ENCODE results near the gene RETREG3. TPM values are rescaled to one million over a fixed set of nuclear protein-coding genes. Genes with fewer than 3 reads are reported as not detected.

Gene RETREG3, protein sequence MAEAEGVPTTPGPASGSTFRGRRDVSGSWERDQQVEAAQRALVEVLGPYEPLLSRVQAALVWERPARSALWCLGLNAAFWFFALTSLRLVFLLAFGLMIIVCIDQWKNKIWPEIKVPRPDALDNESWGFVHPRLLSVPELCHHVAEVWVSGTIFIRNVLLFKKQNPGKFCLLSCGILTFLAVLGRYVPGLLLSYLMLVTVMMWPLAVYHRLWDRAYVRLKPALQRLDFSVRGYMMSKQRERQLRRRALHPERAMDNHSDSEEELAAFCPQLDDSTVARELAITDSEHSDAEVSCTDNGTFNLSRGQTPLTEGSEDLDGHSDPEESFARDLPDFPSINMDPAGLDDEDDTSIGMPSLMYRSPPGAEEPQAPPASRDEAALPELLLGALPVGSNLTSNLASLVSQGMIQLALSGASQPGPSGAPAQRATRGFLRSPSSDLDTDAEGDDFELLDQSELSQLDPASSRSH
- total RNA-seq (2012; rRNA removed) (44.1 and 47.2 TPM in 2 replicates), polyA plus RNA-seq (2012; rRNA removed) (18.1 and 24.4 TPM in 2 replicates), Bru-seq, nascent RNA (percentile 68 among the genes with signal in this experiment), BruChase-seq, experiment 1, labeled RNA remaining after a 6-hour chase (percentile 88 among the genes with signal in this experiment), BruChase-seq, experiment 2, labeled RNA remaining after a 2-hour chase (percentile 83 among the genes with signal in this experiment)
- polyA plus RNA-seq (2012; cell fraction: cytosol; rRNA removed): 20.5 and 24.9 TPM in 2 replicates
- 25.1 and 26.0 TPM in 2 replicates for polyA plus RNA-seq (2012; cell fraction: nucleus; rRNA removed; ENCODE audit: low replicate concordance)
- long read RNA-seq, transcript RETREG3-201 (9 exons, 3,759 nt): major isoform, 31 of 55 reads
- long read RNA-seq, partial matches to known transcripts: 4 of 55 reads
- long read RNA-seq, other reads (novel, unspliced or antisense): 19 of 55 reads

DNA sequence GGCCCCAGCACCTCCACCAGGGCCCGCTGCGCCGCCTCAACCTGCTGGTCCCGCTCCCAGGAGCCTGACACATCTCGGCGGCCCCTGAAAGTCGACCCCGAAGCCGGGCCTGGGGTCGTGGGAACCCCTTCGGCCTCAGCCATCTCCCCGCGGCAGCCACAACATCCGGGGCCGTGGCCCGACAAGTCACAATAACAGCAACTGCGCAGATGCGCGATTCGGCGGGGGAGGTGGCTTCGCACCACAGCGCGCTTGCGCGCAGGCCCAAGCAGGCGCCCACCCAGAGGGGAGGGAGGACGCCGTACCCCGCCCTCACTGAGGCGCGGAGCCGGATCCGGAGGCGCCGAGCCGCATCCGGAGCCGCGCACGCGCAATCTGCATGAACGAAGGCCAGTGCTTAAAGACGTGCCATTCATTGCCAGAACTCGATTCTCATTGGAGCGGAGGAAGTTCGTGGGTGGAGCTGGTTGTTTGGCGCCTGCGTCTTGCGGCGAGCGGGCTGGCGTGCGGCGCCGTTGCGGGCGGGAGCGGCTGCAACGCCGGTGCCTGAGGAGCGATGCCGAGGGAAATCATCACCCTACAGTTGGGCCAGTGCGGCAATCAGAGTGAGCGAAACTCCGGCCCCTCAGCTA, at the start of gene RETREG3, which contains the start of gene TUBG1:
Gene RETREG3, minus strand, starts transcription at position 193 of the 632 bp plus-strand sequence. Its CDS starts 50 bp downstream, at position 143.
Gene TUBG1, plus strand, starts transcription at position 502 of the 632 bp plus-strand sequence. Its CDS starts 55 bp downstream, at position 557.
- Histone ChIP-seq H3K4me1 (ENCODE audit: control insufficient read depth, insufficient read depth, low read length) (peaks cover 3% of the 10 kb centered on the region), H4K91ac (ENCODE audit: insufficient read depth, low read depth, low read length) (peak within 1 kb of the TSS; percentile 67), H3K36me3 (ENCODE audit: control insufficient read depth, insufficient read depth, low read length) (peaks cover 19% of the 10 kb centered on the region), H4K5ac (ENCODE audit: low read depth, low read length) (peak within 1 kb of the TSS; percentile 7; the same call in 1 of the 2 replicates), H3K9ac (ENCODE audit: low read depth, low read length) (peak within 1 kb of the TSS; percentile 88), H3K4me2 (ENCODE audit: low read depth, low read length) (peak within 1 kb of the TSS; percentile 96), H3K56ac (ENCODE audit: extremely low read depth, insufficient read depth, low read length) (peak within 1 kb of the TSS; percentile 55), H2AFZ (replicated peaks; ENCODE audit: low read length, poor library complexity) (peak within 1 kb of the TSS; percentile 99), H3K9me1 (ENCODE audit: insufficient read depth, low read length) (peaks cover 5% of the 10 kb centered on the region), H3K23ac (ENCODE audit: low read depth, low read length) (peak within 1 kb of the TSS; percentile 98), H3K79me1 (ENCODE audit: low read depth in 1 of 2, low read length in 2 of 2) (peaks cover 15 to 61% of the 10 kb centered on the region in 2 experiments), H2AK5ac (ENCODE audit: low read depth, low read length) (peak within 1 kb of the TSS; percentile 85), H3K27ac (ENCODE audit: insufficient read depth, low read length) (peak within 1 kb of the TSS; percentile 83), H3K9me3 (ENCODE audit: control insufficient read depth, insufficient read depth, low read length) (no peaks in the 10 kb centered on the region), H2AK9ac (replicated peaks; ENCODE audit: low read depth, low read length, poor library complexity) (peak within 1 kb of the TSS; percentile 99), H4K20me1 (ENCODE audit: insufficient read depth, low read length) (peaks cover 42% of the 10 kb centered on the region), H3K27me3 (ENCODE audit: control insufficient read depth, insufficient read depth, low read length) (no peaks in the 10 kb centered on the region), H4K8ac (ENCODE audit: low read depth in 2 of 2, low read length in 2 of 2) (peak within 1 kb of the TSS; percentile 57 to 68; a peak in 3 of 4 replicates), H2BK20ac (ENCODE audit: low read depth, low read length) (no peak within 1 kb of the TSS), H3K4ac (ENCODE audit: low read depth, low read length) (peak within 1 kb of the TSS; percentile 94), H3K18ac (ENCODE audit: low read depth, low read length) (peak within 1 kb of the TSS; percentile 20; the same call in 1 of the 2 replicates), H3K14ac (replicated peaks; ENCODE audit: low read depth, low read length) (peak within 1 kb of the TSS; percentile 98), H2BK5ac (ENCODE audit: low read depth, low read length, poor library complexity, severe bottlenecking) (peak within 1 kb of the TSS; percentile 75), H2BK15ac (ENCODE audit: low read depth, low read length) (peak within 1 kb of the TSS; percentile 68; the same call in 1 of the 3 replicates), H3K4me3 (ENCODE audit: insufficient read depth, low read depth, low read length) (peak within 1 kb of the TSS; percentile 75), H2BK120ac (ENCODE audit: low read depth, low read length) (no peak within 1 kb of the TSS)
- ChIA-PET POLR2A (ENCODE audit: unreplicated experiment) (interaction anchor here (1.0 kb wide), 3 partner anchors 9 to 751 kb away, joined by 3 to 4 read pairs (median 3); no protein-coding TSS in a partner anchor), CTCF (interaction anchor here (0.6 to 1.4 kb wide), 3 partner anchors 9 to 64 kb away, joined by 3 to 4 read pairs (median 3); no protein-coding TSS in a partner anchor)
- intact Hi-C loops (cut with micrococcal nuclease): loop anchor here (2.0 to 5.0 kb wide), 3 partner anchors 32 to 70 kb away; partner anchors contain the start of genes PSMC3IP and TUBG2
- BruUV-seq (replicated peaks): no TSS peak
- in situ Hi-C loops (cut with MboI; ENCODE audit: low sequenced_read_pairs): no loop called here
- DNase-seq: peak; percentile 99
- TF ChIP-seq MXI1 (IDR thresholded peaks at IDR 0.05; ENCODE audit: borderline replicate concordance, low read depth, low read length) (peak; percentile 50; the same call in 1 of the 2 replicates), RCOR1 (IDR thresholded peaks at IDR 0.05; ENCODE audit: insufficient replicate concordance, low read length) (no peak), SMC3 (IDR thresholded peaks at IDR 0.05; ENCODE audit: low read depth, low read length) (peak; percentile 52), MAZ (IDR thresholded peaks at IDR 0.05; ENCODE audit: borderline replicate concordance, low read depth, low read length) (peak; percentile 97), MAFK (IDR thresholded peaks at IDR 0.05; ENCODE audit: low read depth, low read length) (no peak), CEBPB (IDR thresholded peaks at IDR 0.05; ENCODE audit: low read depth, low read length) (peak; percentile 25; the same call in 1 of the 2 replicates), RAD21 (IDR thresholded peaks at IDR 0.05; ENCODE audit: low read length) (peak; percentile 52), POLR2A (IDR thresholded peaks at IDR 0.05; ENCODE audit: low read depth, low read length) (peak; percentile 78), CTCF (conservative IDR thresholded peaks at IDR 0.05; ENCODE audit: low read depth, low read length) (peak; percentile 54)
- dilution Hi-C loops (cut with HindIII; ENCODE audit: low sequenced_read_pairs, unreplicated experiment): no loop called here
- peak; percentile 93 for ATAC-seq (ENCODE audit: low read depth)
- WGBS, 2 experiments (ENCODE audit: extremely low coverage in 2 of 2, insufficient read length in 1 of 2): 0% methylated on average over 27 of the region's 66 CpGs; no CpG with 5 or more reads in 1 of the 2 experiments

All from IMR-90 (cell line).